Tibial artery (tissue), 4 donors: ENCODE data around the gene OGFRL1.

ENCODE experiments used
- DNase-seq, 2 donors: peaks; one replicate each; pipeline ENCODE4 v3.0.0-alpha.2; 2019
- H3K27ac ChIP-seq, 2 donors: fragments of 200-600 bp; sonication (generic) in 1 of 2; 1 replicate in 1 of 2; 2 replicates in 1 of 2; pipeline ENCODE4 v1.5.1; 2018 to 2019; ENCODE audit warnings: mild to moderate bottlenecking in 1 of 2
- H3K27me3 ChIP-seq, 2 donors: fragments of 200-600 bp; sonication (generic) in 1 of 2; one replicate each; pipeline versions ENCODE4 v1.5.1 to v1.6.0; 2016 to 2019
- H3K36me3 ChIP-seq, 3 donors: fragments of 200-600 bp; sonication (generic) in 2 of 3; one replicate each; pipeline ENCODE4 v1.5.1; 2016 to 2019; ENCODE audit warnings: mild to moderate bottlenecking in 2 of 3
- H3K4me1 ChIP-seq, 4 donors: fragments of 200-600 bp; sonication (generic) in 2 of 4; 1 replicate in 3 of 4; 2 replicates in 1 of 4; pipeline ENCODE4 v1.5.1; 2016 to 2019
- H3K4me3 ChIP-seq, 2 donors: fragments of 200-600 bp; sonication (generic) in 1 of 2; 1 replicate in 1 of 2; 2 replicates in 1 of 2; pipeline ENCODE4 v1.5.1; 2018 to 2019; ENCODE audit warnings: mild to moderate bottlenecking in 2 of 2
- H3K9me3 ChIP-seq, 3 donors: fragments of 200-600 bp; sonication (generic) in 1 of 3; one replicate each; pipeline ENCODE4 v1.5.1; 2016 to 2019
- CTCF ChIP-seq, 2 experiments: fragments of 200-600 bp in 1 of 2; fragments of 450-650 bp in 1 of 2; IDR thresholded peaks; one replicate each; pipeline ENCODE4 v1.5.1; 2017 to 2019; ENCODE audit warnings: antibody characterized with exemption in 2 of 2, mild to moderate bottlenecking in 1 of 2, moderate library complexity in 1 of 2
- intact Hi-C: fragments of 100-400 bp; cut with DNase I; formaldehyde crosslinking; loops from one replicate; pipeline ENCODE4 v1.15.0; 2023; ENCODE audit warnings: low total_unique reads

The OGFRL1 gene

DNA sequence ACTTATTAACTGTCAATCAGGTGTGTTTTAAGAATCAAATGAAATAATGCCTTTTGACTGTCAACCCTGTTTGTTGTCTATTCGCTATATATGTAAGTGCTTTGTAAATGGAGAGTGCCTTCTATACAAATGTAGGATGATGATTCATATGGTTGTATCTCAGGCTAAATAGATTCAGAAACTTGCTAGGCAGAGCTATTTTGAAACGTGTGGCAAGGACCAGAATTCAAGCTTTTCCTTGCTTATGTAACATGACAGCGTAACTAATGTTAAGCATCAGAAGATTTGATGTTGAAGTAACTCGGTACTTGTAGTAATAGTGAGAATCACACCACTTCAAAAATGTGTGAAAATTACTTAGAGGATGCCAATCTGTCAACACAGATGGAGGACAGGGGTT is 3.4 kb downstream of the OGFRL1 start:
- no peaks in the 10 kb centered on the region for H3K9me3 ChIP-seq
- no peak for TF ChIP-seq CTCF (IDR thresholded peaks at IDR 0.05)
- H3K4me3 ChIP-seq, result no peak overlapping the region
- H3K27ac ChIP-seq, result no peak overlapping the region
- no peak for DNase-seq
- H3K36me3 ChIP-seq, result peaks cover 0 to 14% (median 3%) of the 10 kb centered on the region in 3 donors
- H3K4me1 ChIP-seq, result peaks cover 0 to 50% (median 16%) of the 10 kb centered on the region in 4 donors
- H3K27me3 ChIP-seq, result no peaks in the 10 kb centered on the region
- intact Hi-C loops, result no loop called here

- H3K4me1 ChIP-seq, result peaks cover 0 to 41% (median 11%) of the 10 kb centered on the region in 4 donors
- no peaks in the 10 kb centered on the region for H3K9me3 ChIP-seq
- H3K36me3 ChIP-seq, result peaks cover 0 to 15% (median 4%) of the 10 kb centered on the region in 3 donors
- peak overlapping the region in 1 of 2 donors; percentile 1 for H3K27ac ChIP-seq
- no peak overlapping the region for H3K4me3 ChIP-seq
- TF ChIP-seq CTCF (IDR thresholded peaks at IDR 0.05), result no peak
- intact Hi-C loops, result no loop called here
- no peaks in the 10 kb centered on the region for H3K27me3 ChIP-seq
- DNase-seq, result peak in 1 of 2 donors; percentile 20
Observed at GRCh38 chr6:71294121-71294523, 5.5 kb downstream of the OGFRL1 start.

DNA sequence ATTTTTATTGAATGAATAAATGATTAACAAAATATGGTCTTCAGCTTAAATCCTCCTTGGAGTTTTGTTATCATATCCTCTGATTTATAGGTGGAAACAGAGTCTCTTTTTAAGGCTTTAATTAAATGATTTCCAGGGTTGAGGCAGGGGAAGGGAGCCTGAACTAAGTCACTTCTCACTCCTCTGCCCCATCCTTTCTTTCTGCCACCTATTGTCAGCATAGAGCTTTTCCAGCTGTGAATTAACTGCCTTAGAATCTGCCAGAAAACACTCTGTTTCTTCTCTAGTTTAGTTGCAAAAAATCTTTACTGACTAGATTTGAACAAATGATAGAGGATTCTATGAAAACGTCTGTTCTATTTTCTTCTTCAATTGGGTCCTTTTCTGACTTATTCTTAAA is 9.8 kb downstream of the OGFRL1 start:
- no peak for DNase-seq
- H3K27me3 ChIP-seq, result no peaks in the 10 kb centered on the region
- H3K27ac ChIP-seq, result no peak overlapping the region
- H3K4me3 ChIP-seq, result no peak overlapping the region
- H3K9me3 ChIP-seq, result no peaks in the 10 kb centered on the region
- intact Hi-C loops, result no loop called here
- H3K4me1 ChIP-seq, result peaks cover 0 to 21% (median 8%) of the 10 kb centered on the region in 4 donors
- TF ChIP-seq CTCF (IDR thresholded peaks at IDR 0.05), result no peak
- peaks cover 0 to 18% (median 4%) of the 10 kb centered on the region in 3 donors for H3K36me3 ChIP-seq

- H3K27ac ChIP-seq, result no peak overlapping the region
- intact Hi-C loops, result no loop called here
- no peak overlapping the region for H3K4me3 ChIP-seq
- H3K36me3 ChIP-seq, result peaks cover 0 to 18% (median 4%) of the 10 kb centered on the region in 3 donors
- H3K9me3 ChIP-seq, result no peaks in the 10 kb centered on the region
- no peaks in the 10 kb centered on the region for H3K27me3 ChIP-seq
- peaks cover 0 to 8% (median 0%) of the 10 kb centered on the region in 4 donors for H3K4me1 ChIP-seq
- no peak for TF ChIP-seq CTCF (IDR thresholded peaks at IDR 0.05)
- DNase-seq, result no peak
Observed at GRCh38 chr6:71299541-71300470, 11.2 kb downstream of the OGFRL1 start.

DNA sequence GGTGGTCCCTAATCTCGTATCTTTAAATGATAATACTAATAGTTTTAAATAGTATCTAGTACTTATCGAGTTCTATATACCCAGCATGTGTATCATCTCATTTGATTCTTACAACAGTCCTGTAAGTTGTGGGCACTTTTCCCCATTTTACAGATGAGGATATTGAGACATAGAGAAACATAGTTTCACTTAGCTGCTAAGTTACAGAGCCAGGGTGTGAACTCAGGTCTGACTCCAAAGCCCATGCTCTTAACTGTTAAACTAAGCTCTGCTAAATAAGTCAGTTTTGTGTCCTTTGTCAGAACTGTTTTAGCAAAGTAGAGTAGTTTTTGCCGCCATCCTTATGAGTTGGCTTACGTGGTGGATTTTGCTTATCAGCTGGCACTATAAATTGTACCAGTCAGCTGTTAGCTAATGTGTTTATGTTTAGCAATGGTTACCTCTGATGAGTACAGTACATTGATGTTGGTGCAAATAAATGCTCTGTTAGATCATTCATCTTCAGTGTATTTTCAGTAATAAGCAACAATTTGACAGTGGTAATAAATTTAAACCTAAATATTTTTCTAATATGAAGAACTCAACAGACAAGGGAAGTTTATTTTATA is 12.1 kb downstream of the OGFRL1 start:
- H3K9me3 ChIP-seq, result no peaks in the 10 kb centered on the region
- H3K4me3 ChIP-seq, result no peak overlapping the region
- no peak for TF ChIP-seq CTCF (IDR thresholded peaks at IDR 0.05)
- intact Hi-C loops, result no loop called here
- no peaks in the 10 kb centered on the region for H3K27me3 ChIP-seq
- no peak overlapping the region for H3K27ac ChIP-seq
- H3K4me1 ChIP-seq, result no peaks in the 10 kb centered on the region
- H3K36me3 ChIP-seq, result peaks cover 0 to 14% (median 4%) of the 10 kb centered on the region in 3 donors
- no peak for DNase-seq
